Measurements from ENCODE around the gene EQTN. TPM values are rescaled to one million over a fixed set of nuclear protein-coding genes. Genes with fewer than 3 reads are reported as not detected.

Gene EQTN
- total RNA-seq = under 1 TPM in 1 of 4 donors, not detected in 3; 0.32 TPM

DNA sequence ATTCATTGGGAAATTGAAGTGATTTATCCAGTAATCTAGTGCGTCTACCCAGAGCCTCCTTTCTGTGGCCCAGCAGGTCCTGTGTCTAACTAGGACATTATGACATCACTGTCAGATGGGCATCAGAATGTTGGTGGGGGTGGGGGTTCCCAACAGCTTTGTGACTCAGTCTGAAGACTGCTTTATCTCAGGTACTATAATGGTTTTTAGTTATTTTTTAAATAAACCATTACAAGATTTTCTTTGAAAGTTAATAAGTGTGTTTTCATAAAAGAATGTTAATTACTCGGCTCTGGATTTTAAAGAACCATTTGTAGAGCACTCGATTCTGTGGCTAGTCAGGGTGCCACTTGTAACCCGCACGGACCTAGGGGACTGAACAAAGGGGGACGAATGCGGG, at the start of gene EQTN:
Gene EQTN, minus strand, starts transcription at position 101 of the 400 bp plus-strand sequence. Its CDS starts 95 bp downstream, at position 6.
- no peaks in the 10 kb centered on the region for H3K4me1 ChIP-seq
- H3K9me3 ChIP-seq = no peaks in the 10 kb centered on the region
- intact Hi-C loops (cut with DNase I) = no loop called here
- H3K27ac ChIP-seq (replicated peaks in 1 of 4) = no peak within 1 kb of the TSS
- 81% methylated on average over 7 of the region's 7 CpGs for WGBS
- H3K36me3 ChIP-seq = no peaks in the 10 kb centered on the region
- no peaks in the 10 kb centered on the region for H3K27me3 ChIP-seq
- DNase-seq (ENCODE audit: extremely low spot score) = no peak
- TF ChIP-seq POLR2A (IDR thresholded peaks at IDR 0.05; ENCODE audit: low read depth) (no peak), EP300 (IDR thresholded peaks at IDR 0.05) (no peak), POLR2AphosphoS5 (IDR thresholded peaks at IDR 0.05) (no peak)
- TF ChIP-seq, protein P1, sequence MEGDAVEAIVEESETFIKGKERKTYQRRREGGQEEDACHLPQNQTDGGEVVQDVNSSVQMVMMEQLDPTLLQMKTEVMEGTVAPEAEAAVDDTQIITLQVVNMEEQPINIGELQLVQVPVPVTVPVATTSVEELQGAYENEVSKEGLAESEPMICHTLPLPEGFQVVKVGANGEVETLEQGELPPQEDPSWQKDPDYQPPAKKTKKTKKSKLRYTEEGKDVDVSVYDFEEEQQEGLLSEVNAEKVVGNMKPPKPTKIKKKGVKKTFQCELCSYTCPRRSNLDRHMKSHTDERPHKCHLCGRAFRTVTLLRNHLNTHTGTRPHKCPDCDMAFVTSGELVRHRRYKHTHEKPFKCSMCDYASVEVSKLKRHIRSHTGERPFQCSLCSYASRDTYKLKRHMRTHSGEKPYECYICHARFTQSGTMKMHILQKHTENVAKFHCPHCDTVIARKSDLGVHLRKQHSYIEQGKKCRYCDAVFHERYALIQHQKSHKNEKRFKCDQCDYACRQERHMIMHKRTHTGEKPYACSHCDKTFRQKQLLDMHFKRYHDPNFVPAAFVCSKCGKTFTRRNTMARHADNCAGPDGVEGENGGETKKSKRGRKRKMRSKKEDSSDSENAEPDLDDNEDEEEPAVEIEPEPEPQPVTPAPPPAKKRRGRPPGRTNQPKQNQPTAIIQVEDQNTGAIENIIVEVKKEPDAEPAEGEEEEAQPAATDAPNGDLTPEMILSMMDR (IDR thresholded peaks at IDR 0.05) = no peak
- H3K4me3 ChIP-seq = no peak within 1 kb of the TSS

DNA sequence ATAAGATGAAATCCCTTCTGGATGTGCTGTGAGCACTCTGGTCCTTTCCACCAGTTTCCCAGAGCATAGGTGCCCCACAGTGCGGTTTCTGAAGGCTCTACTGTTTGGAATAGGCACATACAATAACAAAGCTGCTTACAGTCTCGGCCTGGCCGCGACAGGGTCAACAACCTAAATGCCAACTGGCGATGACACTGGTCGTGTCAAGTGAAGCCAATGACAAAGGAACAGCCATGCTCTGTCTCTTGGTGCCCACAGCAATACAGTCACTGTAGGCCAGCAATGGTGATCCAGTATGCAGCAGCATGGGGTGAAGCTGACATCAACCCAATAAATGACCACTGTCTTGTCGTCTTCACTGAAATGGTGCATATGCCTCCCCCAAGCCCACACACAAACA, 47.8 kb upstream of the EQTN start:
- Histone ChIP-seq H3K4me1 (peaks cover 12 to 32% (median 29%) of the 10 kb centered on the region in 4 donors), H3K27ac (replicated peaks in 1 of 4) (no peak overlapping the region), H3K9me3 (no peaks in the 10 kb centered on the region), H3K36me3 (no peaks in the 10 kb centered on the region), H3K4me3 (no peak overlapping the region), H3K27me3 (no peaks in the 10 kb centered on the region)
- no peak for DNase-seq (ENCODE audit: extremely low spot score)
- intact Hi-C loops (cut with DNase I) = no loop called here
- WGBS = 95% methylated on average over 7 of the region's 7 CpGs
- TF ChIP-seq, protein P1 (IDR thresholded peaks at IDR 0.05) = no peak
- TF ChIP-seq POLR2A (IDR thresholded peaks at IDR 0.05; ENCODE audit: low read depth) = no peak
- TF ChIP-seq EP300 (IDR thresholded peaks at IDR 0.05) = no peak
- TF ChIP-seq POLR2AphosphoS5 (IDR thresholded peaks at IDR 0.05) = no peak

DNA sequence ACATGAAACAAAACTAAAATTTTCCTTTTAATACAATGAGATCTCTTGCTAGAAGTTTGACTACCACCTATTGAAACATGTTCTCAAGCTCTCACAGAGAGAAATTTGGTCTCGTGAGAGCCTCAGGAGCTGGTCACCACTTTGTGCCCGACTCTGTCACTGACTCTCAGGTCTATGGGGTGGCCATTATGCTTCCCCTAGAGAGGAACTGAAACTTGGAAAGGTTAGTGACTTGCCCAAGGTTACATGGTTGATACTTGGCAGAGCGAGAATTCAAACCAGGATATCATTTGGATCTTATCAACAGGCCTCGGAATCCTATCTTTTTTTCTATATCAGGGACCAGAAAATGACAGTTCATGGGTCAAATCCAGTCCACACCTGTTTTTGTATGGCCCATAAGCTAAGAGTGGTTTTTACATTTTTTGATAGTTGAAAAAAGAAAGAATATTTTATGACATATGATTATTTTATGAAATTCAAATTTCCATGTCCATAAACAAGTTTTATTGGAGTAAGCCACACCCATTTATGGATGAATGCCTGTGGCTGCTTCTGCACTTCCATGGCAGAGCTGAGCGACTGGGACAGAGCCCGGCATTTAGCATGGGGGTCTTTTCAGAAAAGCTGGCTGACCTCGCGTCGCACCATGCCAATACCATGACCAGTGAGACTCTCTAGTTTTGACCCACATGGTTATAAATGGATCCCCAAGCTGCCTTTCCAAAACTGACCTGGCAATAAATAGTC, 44.8 kb upstream of the EQTN start:
- intact Hi-C loops (cut with DNase I) = no loop called here
- TF ChIP-seq POLR2AphosphoS5 (IDR thresholded peaks at IDR 0.05) = no peak
- TF ChIP-seq, protein P1 (IDR thresholded peaks at IDR 0.05) = no peak
- no peak for TF ChIP-seq POLR2A (IDR thresholded peaks at IDR 0.05; ENCODE audit: low read depth)
- TF ChIP-seq EP300 (IDR thresholded peaks at IDR 0.05) = no peak
- no peaks in the 10 kb centered on the region for H3K27me3 ChIP-seq
- WGBS = 84% methylated on average over 9 of the region's 9 CpGs
- H3K27ac ChIP-seq (replicated peaks in 1 of 4) = peak overlapping the region; percentile 0 to 36 (median 26)
- H3K36me3 ChIP-seq = no peaks in the 10 kb centered on the region
- DNase-seq (ENCODE audit: extremely low spot score) = peak; percentile 74
- H3K9me3 ChIP-seq = no peaks in the 10 kb centered on the region
- H3K4me1 ChIP-seq = peaks cover 28 to 57% (median 47%) of the 10 kb centered on the region in 4 donors
- no peak overlapping the region for H3K4me3 ChIP-seq

DNA sequence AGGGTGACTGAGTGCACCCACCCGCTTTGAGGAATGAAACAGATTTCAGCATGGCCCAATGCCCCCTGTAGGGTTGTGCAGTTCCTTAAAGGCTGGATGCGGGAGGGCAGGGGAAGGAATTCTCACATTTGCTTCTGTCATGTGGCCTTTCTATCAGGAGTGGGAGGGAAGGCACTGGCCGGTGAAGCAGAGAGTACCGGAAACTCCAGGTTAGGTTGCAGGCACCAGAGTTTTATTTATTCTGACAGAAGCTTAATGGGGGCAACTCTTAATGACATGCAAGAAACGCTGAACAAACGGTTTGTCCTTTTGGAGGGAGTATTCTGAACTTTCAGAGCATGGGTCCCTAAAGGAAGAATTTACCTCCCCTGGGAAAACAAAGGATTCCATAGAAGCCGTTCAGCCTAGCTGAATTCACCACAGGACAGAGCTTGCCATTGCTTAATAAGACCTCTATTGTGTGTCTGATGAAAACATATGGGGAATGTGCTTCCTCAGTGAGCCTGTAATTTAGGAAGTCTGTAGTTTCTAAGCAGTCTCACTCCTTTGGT, 44.1 kb upstream of the EQTN start:
- H3K27ac ChIP-seq (replicated peaks in 1 of 4) = peak overlapping the region in 3 of 4 donors; percentile 26 to 62 (median 36)
- H3K27me3 ChIP-seq = no peaks in the 10 kb centered on the region
- DNase-seq (ENCODE audit: extremely low spot score) = no peak
- intact Hi-C loops (cut with DNase I) = no loop called here
- TF ChIP-seq, protein P1 (IDR thresholded peaks at IDR 0.05) = no peak
- TF ChIP-seq POLR2AphosphoS5 (IDR thresholded peaks at IDR 0.05) (no peak), POLR2A (IDR thresholded peaks at IDR 0.05; ENCODE audit: low read depth) (no peak), EP300 (IDR thresholded peaks at IDR 0.05) (no peak)
- 71% methylated on average over 7 of the region's 7 CpGs for WGBS
- no peaks in the 10 kb centered on the region for H3K9me3 ChIP-seq
- H3K4me3 ChIP-seq = no peak overlapping the region
- H3K36me3 ChIP-seq = no peaks in the 10 kb centered on the region
- peaks cover 28 to 57% (median 47%) of the 10 kb centered on the region in 4 donors for H3K4me1 ChIP-seq

All from esophagus muscularis mucosa (tissue), 4 donors.